ENCODE results near the gene OR1A1. TPM values are rescaled to one million over a fixed set of nuclear protein-coding genes. Genes with fewer than 3 reads are reported as not detected.
"Not testable (repeated sequence)": the region's sequence is repeated elsewhere in the genome, so short reads cannot be mapped to it uniquely, and the experiment has no call there.

OR1A1 gene
- total and polyA plus RNA-seq, 9 of the 15 experiments (the other 6 are each of a cell fraction or from before 2014, with no cell fraction given): not detected

GRCh38 chr17:3213587-3213986 is 6.1 kb downstream of the OR1A1 start:
- no peaks in the 10 kb centered on the region for H3K36me3 ChIP-seq (ENCODE audit: control insufficient read depth, insufficient read depth, low read length)
- ChIA-PET CTCF (ENCODE audit: low intra/inter-chr PET ratio) (no interaction called here), POLR2A (no interaction called here)
- 0% methylated on average over 6 of the region's 6 CpGs for WGBS (ENCODE audit: insufficient coverage, low coverage, missing lambda C conversion rate)
- intact Hi-C loops (cut with micrococcal nuclease) (no loop called here), in situ Hi-C loops (cut with MboI) (no loop called here)
- H2AFZ ChIP-seq (ENCODE audit: low read depth, low read length): no peak overlapping the region
- BruUV-seq (replicated peaks): no TSS peak
- no peaks in the 10 kb centered on the region for H3K27me3 ChIP-seq (ENCODE audit: control insufficient read depth in 2 of 2, insufficient read depth in 2 of 2, low read length in 2 of 2)
- no peak for TF ChIP-seq PHB (CRISPR knock-in tag; IDR thresholded peaks at IDR 0.05)
- peak; percentile 74 for TF ChIP-seq USF2 (CRISPR knock-in tag; IDR thresholded peaks at IDR 0.05)
- peak; percentile 28; the same call in 1 of the 2 replicates for TF ChIP-seq RAD51 (IDR thresholded peaks at IDR 0.05; ENCODE audit: borderline replicate concordance, low read depth)
- TF ChIP-seq HCFC1 (IDR thresholded peaks at IDR 0.05; ENCODE audit: low read depth, low read length): peak; percentile 67
- no peak for TF ChIP-seq NEUROD1 (IDR thresholded peaks at IDR 0.05; ENCODE audit: borderline replicate concordance, low read depth, low read length, partially characterized antibody)
- no peak for TF ChIP-seq RBM25 (IDR thresholded peaks at IDR 0.05; ENCODE audit: low read depth, low read length, severe bottlenecking)
- TF ChIP-seq SRSF3 (IDR thresholded peaks at IDR 0.05; ENCODE audit: insufficient read depth, low read length): no peak
- TF ChIP-seq MAFK (IDR thresholded peaks at IDR 0.05; ENCODE audit: low read length): no peak
- TF ChIP-seq CBX5 (IDR thresholded peaks at IDR 0.05; ENCODE audit: borderline replicate concordance, low read depth): no peak
- TF ChIP-seq TRIM24 (IDR thresholded peaks at IDR 0.05): no peak
- no peaks in the 10 kb centered on the region for H3K79me2 ChIP-seq (ENCODE audit: control insufficient read depth, insufficient read depth, low read length)
- DNase-seq (ENCODE audit: extremely low read depth in 1 of 4, low spot score in 3 of 4) (no peak), FAIRE-seq (no peak), ATAC-seq (no peak)
- no peak overlapping the region for H3K27ac ChIP-seq (ENCODE audit: extremely low read depth, low read depth, low read length)
- H3K9me1 ChIP-seq (ENCODE audit: control insufficient read depth, insufficient read depth, low read length): no peaks in the 10 kb centered on the region
- no peaks in the 10 kb centered on the region for H3K4me1 ChIP-seq (replicated peaks in 1 of 2; ENCODE audit: control insufficient read depth in 2 of 2, insufficient read depth in 2 of 2, low read length in 2 of 2)
- H3K9me3 ChIP-seq (replicated peaks; ENCODE audit: control insufficient read depth, insufficient read depth, low read depth, low read length): no peaks in the 10 kb centered on the region
- H3K9ac ChIP-seq (ENCODE audit: insufficient read depth in 1 of 2, low read depth in 2 of 2, low read length in 2 of 2): no peak overlapping the region
- H3K4me3 ChIP-seq: no peak overlapping the region
- H3K4me2 ChIP-seq (ENCODE audit: insufficient read depth, low read length): no peak overlapping the region
- no peaks in the 10 kb centered on the region for H4K20me1 ChIP-seq (replicated peaks; ENCODE audit: control insufficient read depth, insufficient read depth, low read length)

GRCh38 chr17:3219978-3220377 is 12.5 kb downstream of the OR1A1 start:
- H3K36me3 ChIP-seq (ENCODE audit: control insufficient read depth, insufficient read depth, low read length); H3K27ac ChIP-seq (ENCODE audit: extremely low read depth, low read depth, low read length); H3K4me3 ChIP-seq; H3K27me3 ChIP-seq (ENCODE audit: control insufficient read depth in 2 of 2, insufficient read depth in 2 of 2, low read length in 2 of 2); H2AFZ ChIP-seq (ENCODE audit: low read depth, low read length); intact Hi-C loops (cut with micrococcal nuclease); ATAC-seq; H3K9me3 ChIP-seq (replicated peaks; ENCODE audit: control insufficient read depth, insufficient read depth, low read depth, low read length); H3K4me1 ChIP-seq (replicated peaks in 1 of 2; ENCODE audit: control insufficient read depth in 2 of 2, insufficient read depth in 2 of 2, low read length in 2 of 2); in situ Hi-C loops (cut with MboI); H3K4me2 ChIP-seq (ENCODE audit: insufficient read depth, low read length); H3K9me1 ChIP-seq (ENCODE audit: control insufficient read depth, insufficient read depth, low read length); FAIRE-seq; H3K9ac ChIP-seq (ENCODE audit: insufficient read depth in 1 of 2, low read depth in 2 of 2, low read length in 2 of 2); BruUV-seq (replicated peaks); H4K20me1 ChIP-seq (replicated peaks; ENCODE audit: control insufficient read depth, insufficient read depth, low read length); H3K79me2 ChIP-seq (ENCODE audit: control insufficient read depth, insufficient read depth, low read length); CTCF ChIA-PET (ENCODE audit: low intra/inter-chr PET ratio); DNase-seq (ENCODE audit: extremely low read depth in 1 of 4, low spot score in 3 of 4): not testable (repeated sequence)
- POLR2A ChIA-PET: interaction anchor here (0.6 kb wide), 1 partner anchor 246 kb away, joined by 3 read pairs; no protein-coding TSS in a partner anchor
- 0% methylated on average over 3 of the region's 3 CpGs for WGBS (ENCODE audit: insufficient coverage, low coverage, missing lambda C conversion rate)
